ENCODE data around the gene CYP4Z1.
"Not testable (repeated sequence)": the region's sequence is repeated elsewhere in the genome, so short reads cannot be mapped to it uniquely, and the experiment has no call there.

Gene CYP4Z1, protein sequence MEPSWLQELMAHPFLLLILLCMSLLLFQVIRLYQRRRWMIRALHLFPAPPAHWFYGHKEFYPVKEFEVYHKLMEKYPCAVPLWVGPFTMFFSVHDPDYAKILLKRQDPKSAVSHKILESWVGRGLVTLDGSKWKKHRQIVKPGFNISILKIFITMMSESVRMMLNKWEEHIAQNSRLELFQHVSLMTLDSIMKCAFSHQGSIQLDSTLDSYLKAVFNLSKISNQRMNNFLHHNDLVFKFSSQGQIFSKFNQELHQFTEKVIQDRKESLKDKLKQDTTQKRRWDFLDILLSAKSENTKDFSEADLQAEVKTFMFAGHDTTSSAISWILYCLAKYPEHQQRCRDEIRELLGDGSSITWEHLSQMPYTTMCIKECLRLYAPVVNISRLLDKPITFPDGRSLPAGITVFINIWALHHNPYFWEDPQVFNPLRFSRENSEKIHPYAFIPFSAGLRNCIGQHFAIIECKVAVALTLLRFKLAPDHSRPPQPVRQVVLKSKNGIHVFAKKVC

DNA sequence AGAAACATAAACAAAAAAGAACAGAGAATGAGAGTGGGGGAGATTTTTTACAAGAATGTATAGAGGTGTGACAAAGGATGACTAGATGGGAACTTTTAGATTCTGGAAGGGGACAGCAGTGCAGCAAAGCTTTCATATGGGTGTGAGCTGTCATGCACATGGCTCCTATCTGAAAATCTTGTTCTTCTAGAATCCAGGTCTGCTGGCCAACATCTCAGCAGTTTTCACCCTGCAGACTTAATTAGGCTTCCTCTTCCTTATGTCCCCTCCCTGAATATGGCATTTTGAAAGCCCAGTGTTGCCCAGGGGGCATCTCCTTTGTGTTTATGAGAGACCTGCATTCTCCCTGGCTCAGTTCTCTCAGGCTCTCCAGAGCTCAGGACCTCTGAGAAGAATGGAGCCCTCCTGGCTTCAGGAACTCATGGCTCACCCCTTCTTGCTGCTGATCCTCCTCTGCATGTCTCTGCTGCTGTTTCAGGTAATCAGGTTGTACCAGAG, at the start of gene CYP4Z1:
Gene CYP4Z1, plus strand, starts transcription at position 135 of the 498 bp plus-strand sequence. Its CDS starts 260 bp downstream, at position 395.
- no peak for DNase-seq (ENCODE audit: low read depth in 2 of 2)

DNA sequence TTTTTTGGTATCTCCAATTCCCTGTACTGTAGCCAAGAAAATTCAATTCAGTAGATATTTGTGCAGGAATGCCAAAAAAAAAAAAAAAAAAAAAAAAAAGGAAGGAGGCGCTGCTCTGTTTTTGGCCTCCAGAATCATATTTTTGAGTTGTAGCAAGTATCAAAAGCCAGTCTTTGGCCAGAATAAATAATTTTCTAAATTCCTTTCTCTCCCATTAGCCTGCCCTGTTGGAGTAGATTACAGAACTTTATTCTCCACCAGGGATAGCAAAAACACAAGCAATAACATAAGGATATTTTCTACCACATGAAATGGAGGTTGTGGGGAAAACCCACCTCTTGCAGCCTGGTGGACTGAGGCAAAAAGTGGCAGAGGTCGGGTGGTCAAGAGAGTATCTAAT, 46.0 kb upstream of the CYP4Z1 start:
- no peak for DNase-seq (ENCODE audit: low read depth in 2 of 2)

DNA sequence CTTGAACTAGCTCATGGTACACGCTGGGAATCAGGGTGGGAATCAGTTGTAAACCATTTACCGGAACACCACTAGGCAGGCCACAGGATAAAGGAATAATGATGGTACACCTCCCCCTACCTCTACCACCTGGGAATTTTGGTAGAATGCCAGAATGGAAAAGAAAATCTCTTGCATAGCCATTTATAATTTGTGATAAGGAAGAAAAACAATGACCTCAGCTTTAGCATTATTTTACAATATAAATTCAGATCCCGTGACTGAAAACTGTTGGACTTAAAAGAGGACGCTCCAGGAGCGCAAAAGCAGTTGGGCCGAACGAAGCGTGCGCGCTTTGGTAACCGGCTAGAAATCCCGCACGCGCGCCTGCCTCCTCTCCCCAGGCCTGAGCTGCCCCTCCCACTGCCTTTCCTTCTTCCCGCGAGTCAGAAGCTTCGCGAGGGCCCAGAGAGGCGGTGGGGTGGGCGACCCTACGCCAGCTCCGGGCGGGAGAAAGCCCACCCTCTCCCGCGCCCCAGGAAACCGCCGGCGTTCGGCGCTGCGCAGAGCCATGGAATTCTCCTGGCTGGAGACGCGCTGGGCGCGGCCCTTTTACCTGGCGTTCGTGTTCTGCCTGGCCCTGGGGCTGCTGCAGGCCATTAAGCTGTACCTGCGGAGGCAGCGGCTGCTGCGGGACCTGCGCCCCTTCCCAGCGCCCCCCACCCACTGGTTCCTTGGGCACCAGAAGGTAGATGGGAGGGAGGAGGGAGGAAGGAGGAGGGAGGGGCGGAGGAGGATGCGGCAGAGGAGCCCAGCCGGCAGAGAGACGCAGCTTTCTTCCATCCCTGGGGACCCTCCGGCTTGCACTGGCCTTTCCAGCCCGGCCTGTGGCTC, 43.5 kb upstream of the CYP4Z1 start, which contains the start of gene CYP4X1:
Gene CYP4X1, plus strand, starts transcription at position 402 of the 873 bp plus-strand sequence. Its CDS starts 149 bp downstream, at position 551.
- DNase-seq (ENCODE audit: low read depth in 2 of 2): no peak

DNA sequence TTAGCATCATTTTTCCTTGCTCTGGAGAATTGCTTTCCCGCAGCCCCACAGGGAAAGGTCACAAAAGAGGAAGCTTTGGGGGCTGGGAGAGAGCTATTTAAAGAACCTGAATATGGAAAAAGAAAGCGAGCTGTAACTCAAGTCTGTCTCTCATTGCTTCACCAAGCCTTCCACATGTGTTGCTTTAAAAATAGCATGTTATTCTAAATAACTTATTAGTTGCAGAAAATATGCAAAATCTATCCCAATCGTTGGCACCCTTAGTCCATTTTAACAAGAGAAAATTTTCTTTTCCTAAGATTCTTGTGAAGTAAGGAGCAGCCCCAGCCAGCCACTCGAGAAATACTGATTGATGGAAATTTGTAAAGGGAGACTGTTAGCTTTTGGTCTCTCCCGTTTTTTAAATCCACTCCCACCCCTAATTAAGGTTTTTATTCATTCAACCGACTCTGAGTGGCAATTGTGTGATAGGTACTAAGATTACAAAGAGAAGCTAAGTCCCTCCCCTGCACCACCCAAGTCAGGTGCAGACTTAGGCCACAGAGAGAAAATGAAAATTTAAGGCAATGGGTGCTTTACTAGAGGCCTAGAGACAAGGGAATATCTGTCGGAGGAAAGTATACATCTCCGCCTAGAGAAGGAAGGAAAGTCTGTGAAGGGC, 42.8 kb upstream of the CYP4Z1 start:
- DNase-seq (ENCODE audit: low read depth in 2 of 2): no peak

DNA sequence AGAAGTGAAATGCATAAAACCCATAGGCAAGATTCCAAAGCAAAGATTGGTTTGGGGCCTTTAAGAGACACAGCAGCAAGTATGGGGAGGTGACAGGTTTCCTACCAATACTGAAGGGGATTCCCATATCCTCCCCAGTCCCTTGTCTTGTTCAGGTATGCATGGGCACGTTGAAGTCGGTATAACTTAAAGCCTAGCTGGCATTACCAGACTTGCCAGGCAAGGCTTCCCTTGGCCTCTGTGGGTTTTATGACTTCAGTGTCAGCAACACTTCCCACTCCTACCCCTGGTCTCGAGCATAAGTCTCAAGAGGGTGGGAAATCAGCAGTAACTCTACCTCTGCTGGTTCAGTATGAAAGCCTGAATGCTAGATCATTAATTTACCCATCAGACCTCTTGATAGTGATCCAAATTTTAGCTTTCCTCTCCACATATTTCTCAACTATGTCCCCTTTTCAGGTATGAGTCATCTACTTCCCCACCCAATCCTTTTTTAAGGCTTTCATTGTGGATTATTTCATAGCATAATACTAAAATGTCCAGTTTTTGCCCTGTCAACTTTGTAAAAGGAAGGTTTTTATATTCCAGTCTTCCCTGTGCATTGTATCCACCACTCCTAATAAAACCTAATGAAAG, 36.7 kb upstream of the CYP4Z1 start:
- no peak for DNase-seq (ENCODE audit: low read depth in 2 of 2)

DNA sequence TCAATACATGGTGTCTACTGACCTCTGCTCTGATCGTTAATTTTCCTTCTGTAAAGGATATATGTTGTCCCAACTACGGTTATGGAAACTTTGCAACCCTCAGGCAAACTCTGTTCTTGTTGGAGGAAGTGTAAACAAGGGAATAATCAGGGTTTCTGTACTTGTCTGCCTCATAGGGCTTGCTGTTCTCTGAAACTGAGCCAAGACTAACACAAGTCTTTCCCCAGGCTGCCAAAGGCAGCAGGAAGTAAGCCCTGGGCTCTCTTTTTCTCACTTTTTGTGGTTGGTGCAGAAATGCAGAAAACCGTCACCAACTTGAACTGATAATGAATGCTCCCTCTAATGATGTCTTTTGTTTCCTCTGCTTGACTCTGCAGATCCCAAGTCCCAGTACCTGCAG, 36.0 kb upstream of the CYP4Z1 start:
- DNase-seq (ENCODE audit: low read depth in 2 of 2): no peak

DNA sequence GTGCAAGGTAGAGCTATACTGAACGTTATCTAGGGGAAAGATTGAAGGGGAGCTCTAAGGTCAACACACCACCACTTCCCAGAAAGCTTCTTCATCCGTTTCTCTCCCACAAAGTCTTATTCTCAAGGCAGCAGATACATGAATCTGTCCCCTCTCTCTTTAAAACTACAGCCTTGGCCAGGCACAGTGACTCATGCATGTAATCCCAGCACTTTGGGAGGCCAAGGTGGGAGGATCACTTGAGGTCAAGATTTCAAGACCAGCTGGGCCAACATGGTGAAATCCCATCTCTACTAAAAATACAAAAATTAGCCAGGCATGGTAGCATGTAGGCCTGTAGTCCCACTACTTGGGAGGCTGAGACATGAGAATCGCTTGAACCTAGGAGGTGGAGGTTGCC, 35.4 kb upstream of the CYP4Z1 start:
- DNase-seq (ENCODE audit: low read depth in 2 of 2): no peak

DNA sequence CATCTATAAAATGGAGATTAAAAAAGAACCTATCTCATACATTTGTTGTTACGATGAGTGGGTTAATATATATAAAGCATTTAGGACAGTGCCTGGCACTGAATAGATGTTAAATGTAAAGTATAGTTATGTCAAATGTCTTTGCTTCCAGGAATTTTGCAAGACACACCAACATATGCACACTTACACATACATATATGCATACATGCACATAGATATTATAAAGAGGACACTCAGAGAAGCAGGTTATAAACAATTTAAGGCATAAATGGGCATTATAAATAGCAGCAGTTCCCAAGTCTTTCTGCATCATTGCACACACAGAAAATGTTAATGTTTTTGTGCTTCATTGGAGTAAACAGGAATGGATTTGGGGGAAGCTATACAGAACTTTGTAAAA, 30.3 kb upstream of the CYP4Z1 start:
- DNase-seq (ENCODE audit: low read depth in 2 of 2): no peak

DNA sequence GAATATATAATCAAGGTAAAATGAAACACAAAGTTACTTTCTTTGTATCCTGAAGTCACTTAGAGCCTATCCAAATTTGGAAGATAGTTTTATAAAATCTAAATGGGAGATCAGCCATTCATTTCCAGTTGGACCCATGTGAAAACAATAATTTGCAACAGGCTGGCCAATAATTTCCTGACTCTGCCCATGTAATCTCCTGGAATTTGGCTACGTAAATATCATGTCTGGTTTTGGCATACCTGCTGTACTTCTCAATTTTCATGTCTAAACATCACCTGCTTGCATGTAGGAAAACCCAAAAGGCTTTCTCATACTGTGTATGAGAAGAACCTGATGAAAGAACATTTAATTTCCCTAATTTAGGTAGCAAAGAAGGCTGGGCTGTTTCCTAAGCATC, 7.7 kb upstream of the CYP4Z1 start:
- no peak for DNase-seq (ENCODE audit: low read depth in 2 of 2)

DNA sequence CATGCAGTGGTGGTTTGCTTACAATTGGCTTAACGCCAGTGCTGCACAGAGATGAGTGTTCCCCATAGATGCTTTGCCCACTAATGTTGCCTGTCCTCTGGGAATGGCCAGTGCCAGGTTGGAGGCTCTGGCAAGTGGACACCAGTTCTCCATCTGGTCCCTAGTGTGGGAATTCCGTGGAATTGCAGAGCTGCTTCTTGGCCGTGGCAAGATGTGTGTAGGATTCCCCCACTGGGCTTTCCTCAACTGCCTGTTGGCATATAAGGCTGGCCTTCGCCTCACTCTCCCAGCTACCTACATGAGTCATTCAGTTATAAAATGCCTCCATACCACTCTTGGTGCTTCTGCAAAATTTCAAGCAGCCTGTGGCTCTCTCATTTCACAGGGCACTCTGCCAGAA, 2.0 kb downstream of the CYP4Z1 start:
- DNase-seq (ENCODE audit: low read depth in 2 of 2): not testable (repeated sequence)

DNA sequence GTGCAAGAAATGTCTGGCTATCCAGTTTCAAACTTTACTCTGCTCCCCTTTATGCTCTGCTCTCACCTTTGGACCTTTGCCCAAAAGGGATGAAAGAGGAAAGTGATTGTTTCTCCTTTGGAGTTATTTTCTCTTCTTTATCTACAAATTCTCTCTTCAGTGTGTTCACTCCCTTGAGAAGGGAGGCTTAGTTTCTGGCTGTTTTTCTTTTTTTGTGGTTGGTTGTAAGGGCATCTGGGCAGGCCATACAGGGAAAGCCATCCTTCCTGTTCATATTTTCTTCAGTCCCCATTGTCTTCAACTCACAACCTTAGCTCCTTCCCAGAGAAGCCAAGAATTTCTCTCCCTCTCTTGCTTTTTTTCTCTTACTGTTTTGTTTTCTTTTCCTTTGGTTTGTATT, 2.5 kb downstream of the CYP4Z1 start:
- DNase-seq (ENCODE audit: low read depth in 2 of 2): not testable (repeated sequence)

DNA sequence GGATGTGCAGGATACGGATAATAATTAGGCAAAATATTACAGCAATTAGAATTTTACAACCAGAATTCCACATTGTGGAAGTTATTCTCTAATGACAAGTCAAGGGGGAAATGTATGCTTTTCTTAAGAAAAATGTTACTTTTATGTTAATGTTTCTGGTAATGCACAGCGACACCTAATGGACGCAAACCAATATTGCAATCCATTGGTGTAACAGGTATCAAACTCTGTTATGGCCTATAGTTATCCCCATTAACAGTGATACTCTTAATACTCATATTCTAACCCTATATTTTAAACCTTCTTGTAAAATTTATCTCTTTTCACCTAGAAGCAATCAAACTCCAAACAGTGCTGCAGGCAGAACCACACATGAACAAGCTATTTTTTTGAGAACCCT, 22.3 kb downstream of the CYP4Z1 start:
- not testable (repeated sequence) for DNase-seq (ENCODE audit: low read depth in 2 of 2)

DNA sequence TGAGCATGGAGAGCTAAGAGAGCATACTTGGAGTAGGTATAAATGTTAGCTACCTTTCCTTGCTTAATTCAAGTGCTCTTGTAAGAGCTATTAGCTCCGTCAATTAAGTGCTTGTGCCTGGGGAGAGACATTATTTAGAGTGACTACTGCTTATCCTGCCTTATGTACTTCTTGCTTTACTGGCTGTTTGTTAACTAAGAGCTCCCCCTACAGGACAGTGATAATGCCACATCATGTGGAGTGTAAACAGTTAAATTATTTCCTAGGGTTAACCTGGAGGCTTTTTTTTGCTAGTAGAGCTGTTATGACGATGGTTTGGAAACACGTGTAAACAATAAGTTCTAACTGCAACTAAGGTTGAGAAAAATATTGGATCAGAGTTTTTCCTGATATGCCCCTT, 24.4 kb downstream of the CYP4Z1 start:
- not testable (repeated sequence) for DNase-seq (ENCODE audit: low read depth in 2 of 2)

DNA sequence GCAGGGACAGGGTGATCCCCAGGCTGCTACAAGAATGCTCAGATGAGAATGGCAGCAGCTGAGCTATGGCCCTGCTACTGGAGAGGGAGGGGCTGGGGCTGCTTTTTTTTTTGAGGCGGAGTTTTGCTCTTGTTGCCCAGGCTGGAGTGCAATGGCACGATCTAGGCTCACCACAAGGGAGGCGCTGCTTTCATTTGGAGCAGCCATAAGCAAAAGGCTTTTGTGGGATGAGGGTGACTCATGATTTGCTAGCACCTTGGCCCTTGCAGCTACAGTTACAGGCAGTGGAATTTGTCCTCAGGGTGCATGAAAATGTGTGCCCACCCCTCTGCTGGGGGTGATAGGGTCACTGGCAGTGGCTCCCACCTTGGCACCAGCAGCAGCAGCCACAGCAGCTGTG, 37.8 kb downstream of the CYP4Z1 start:
- no peak for DNase-seq (ENCODE audit: low read depth in 2 of 2)

DNA sequence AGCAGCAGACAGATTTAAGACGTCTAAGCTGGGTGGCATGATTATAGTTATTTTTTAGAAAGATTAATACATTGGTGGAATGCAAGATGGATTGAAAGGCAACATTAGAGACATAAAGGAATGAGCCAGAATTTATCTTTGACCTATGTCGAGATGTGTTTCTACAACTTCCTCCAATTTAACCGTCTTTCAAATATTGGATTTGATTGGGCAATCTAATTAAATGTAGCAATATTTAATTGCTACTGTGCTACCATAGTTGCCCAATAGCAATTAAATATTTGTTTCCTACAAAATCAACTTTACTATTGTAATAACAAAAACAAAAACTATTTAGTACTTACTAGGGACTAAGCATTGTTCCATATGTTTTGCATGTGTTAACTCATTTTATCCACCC, 39.8 kb downstream of the CYP4Z1 start:
- no peak for DNase-seq (ENCODE audit: low read depth in 2 of 2)

DNA sequence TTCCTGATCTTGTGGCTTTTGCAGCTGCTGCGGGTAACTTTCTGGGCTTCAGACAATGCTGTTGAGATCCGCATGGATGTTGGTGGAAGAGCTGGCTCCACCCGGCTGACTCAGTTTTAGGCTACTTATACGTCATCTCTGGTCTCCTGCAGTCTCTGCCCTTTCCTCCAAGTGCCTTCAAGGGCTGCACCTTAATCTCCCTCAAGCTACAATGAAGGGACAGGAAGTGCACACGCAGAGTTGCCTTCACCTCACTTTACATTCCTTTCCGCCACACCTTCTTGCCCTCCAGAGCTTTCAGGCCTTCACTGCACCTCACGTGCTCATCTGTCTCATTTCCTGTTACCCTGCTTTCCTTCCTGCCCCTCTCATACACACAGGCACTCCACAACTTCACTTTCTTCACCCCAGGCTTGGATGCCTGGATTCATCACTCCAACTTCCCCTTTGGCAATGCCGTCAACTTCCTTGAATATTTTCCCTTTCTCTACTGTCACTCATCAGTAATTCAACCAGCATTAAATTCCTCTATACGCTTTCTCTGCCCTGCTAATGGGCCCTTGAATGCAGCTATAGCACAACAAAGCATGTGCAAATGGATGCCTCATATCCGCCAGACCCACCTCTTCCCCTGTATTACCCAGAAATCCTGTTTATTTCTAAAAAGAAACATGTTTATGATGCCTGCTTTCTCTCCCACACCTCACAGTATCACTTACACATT, 41.0 kb downstream of the CYP4Z1 start:
- DNase-seq (ENCODE audit: low read depth in 2 of 2): not testable (repeated sequence)

DNA sequence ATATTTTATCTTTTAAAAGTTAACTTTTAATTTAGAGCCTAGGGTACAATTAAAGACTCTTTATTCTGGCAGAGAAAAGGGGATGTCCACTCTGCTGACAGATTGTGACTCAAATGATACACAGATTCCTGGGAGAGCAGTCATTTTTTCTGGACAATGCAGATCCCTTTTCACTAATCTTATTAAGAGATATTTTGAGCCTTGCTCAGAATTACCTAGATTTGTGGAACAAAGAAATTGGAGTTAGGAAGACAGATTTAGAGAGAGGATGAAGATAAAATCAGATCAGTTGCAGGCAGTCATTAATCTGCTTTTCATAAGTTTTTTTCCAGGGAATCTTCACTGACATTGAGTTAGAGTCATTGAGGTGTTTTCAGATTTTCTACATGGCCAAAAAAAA, 42.5 kb downstream of the CYP4Z1 start:
- not testable (repeated sequence) for DNase-seq (ENCODE audit: low read depth in 2 of 2)

DNA sequence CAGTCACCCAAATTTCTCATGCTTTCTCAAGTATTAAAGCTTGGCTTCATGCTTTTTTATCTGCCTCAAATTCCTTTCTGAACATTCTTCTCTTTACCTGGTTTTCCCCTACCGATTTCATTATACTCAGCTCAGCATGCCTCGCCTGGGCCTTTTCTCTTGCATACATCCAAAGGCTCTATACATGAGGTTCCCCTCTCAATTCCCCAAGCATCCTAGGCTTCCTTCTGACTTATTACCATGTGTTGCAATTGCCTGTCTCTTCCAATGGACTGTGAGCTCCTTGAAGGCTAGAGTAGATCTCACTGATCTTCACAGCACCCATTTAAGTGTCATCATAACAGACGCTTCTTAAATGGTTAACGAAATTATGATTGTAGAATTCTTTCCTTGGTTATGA, 46.1 kb downstream of the CYP4Z1 start:
- no peak for DNase-seq (ENCODE audit: low read depth in 2 of 2)

DNA sequence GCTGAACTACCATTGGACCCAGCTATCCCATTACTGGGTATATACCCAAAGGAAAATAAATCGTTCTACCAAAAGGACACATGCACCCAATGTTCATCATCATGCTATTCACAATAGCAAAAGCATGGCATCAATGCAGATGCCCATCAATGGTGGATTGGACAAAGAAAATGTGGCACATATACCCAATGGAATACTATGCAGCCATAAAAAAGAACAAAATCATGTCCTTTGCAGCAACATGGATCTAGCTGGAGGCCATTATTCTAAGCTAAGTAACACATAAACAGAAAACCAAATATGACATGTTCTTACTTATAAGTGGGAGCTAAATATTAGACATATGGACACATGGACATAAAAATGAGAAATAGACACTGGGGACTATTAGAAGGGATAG, 54.0 kb downstream of the CYP4Z1 start:
- DNase-seq (ENCODE audit: low read depth in 2 of 2): not testable (repeated sequence)

DNA sequence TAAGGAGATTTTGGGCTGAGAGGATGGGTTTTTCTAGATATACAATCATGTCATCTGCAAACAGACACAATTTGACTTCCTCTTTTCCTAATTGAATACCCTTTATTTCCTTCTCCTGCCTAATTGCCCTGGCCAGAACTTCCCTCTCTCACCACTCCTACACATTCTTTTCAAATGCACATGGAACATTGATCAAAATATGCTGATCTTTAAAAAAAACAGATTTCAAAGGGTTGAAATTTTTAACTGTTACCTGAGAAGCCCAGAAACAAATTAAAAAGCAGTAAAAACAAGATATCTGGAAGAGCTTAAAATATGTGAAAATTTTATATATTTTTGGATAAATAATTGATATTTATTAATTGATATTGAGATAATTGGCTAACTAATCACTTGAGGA, 57.8 kb downstream of the CYP4Z1 start:
- not testable (repeated sequence) for DNase-seq (ENCODE audit: low read depth in 2 of 2)

DNA sequence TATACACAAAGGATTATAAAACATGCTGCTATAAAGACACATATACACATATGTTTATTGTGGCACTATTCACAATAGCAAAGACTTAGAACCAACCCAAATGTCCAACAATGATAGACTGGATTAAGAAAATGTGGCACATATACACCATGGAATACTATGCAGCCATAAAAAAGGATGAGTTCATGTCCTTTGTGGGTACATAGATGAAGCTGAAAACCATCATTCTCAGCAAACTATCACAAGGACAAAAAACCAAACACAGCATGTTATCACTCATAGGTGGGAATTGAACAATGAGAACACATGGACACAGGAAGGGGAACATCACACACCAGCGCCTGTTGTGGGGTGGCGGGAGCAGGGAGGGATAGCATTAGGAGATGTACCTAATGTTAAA, 60.0 kb downstream of the CYP4Z1 start:
- DNase-seq (ENCODE audit: low read depth in 2 of 2): not testable (repeated sequence)
